Endothelial cell of umbilical vein (primary cell): Measurements from ENCODE around the gene EFCAB13. TPM values are rescaled to one million over a fixed set of nuclear protein-coding genes. Genes with fewer than 3 reads are reported as not detected.

Source experiments
- BruUV-seq: library from RNA; stranded (reverse); fragments of 400-500 nt; replicated peaks from 2 replicates; lab custom pipeline; 2021; lab: Mats Ljungman, UMichigan
- CTCF ChIA-PET: fragments of 300-600, 350-600 bp; sonication (Branson Sonifier 250); formaldehyde crosslinking; loops from one replicate; lab custom pipeline; 2021; ENCODE audit warnings: antibody characterized with exemption, inconsistent platforms; lab: Charles Lee
- POLR2A ChIA-PET: fragments of 300-600, 350-600 bp; sonication (Branson Sonifier 250); formaldehyde crosslinking; loops from one replicate; lab custom pipeline; 2021; ENCODE audit warnings: antibody characterized with exemption, inconsistent platforms; lab: Charles Lee
- DNase-seq: peaks from one replicate; pipeline ENCODE4 v3.0.0-alpha.2; 2011; ENCODE audit warnings: low read depth, low spot score
- FAIRE-seq: peaks from 2 replicates; lab custom pipeline; 2011; peaks lifted over from hg19 to GRCh38; lab: Jason Lieb, UNC
- H2AFZ ChIP-seq: 2 replicates; pipeline ENCODE4 v1.6.0; 2012; ENCODE audit warnings: low read depth, low read length, control low read depth, inconsistent platforms
- H3K27ac ChIP-seq: 2 replicates; pipeline ENCODE4 v1.5.1; 2011; ENCODE audit warnings: low read depth, mild to moderate bottlenecking, control low read depth, low read length, moderate library complexity; ENCODE audit not compliant: insufficient read depth
- H3K27me3 ChIP-seq, 2 experiments: 2 replicates each; pipeline versions ENCODE4 v1.6.0 to v1.6.1; 2011; ENCODE audit warnings: low read length in 2 of 2, mixed read lengths in 1 of 2; ENCODE audit not compliant: control insufficient read depth in 2 of 2, insufficient read depth in 2 of 2
- H3K36me3 ChIP-seq, 2 experiments: 2 replicates in 1 of 2; 3 replicates in 1 of 2; pipeline ENCODE4 v1.5.1; 2011; ENCODE audit warnings: low read length in 2 of 2, mild to moderate bottlenecking in 1 of 2, moderate library complexity in 1 of 2; ENCODE audit not compliant: control insufficient read depth in 2 of 2, insufficient read depth in 2 of 2; ENCODE audit errors: extremely low read depth in 1 of 2
- H3K4me1 ChIP-seq: 3 replicates; pipeline ENCODE4 v1.5.1; 2011; ENCODE audit warnings: mild to moderate bottlenecking, low read length; ENCODE audit not compliant: control insufficient read depth, insufficient read depth; ENCODE audit errors: extremely low read depth
- H3K4me2 ChIP-seq: 2 replicates; pipeline ENCODE4 v1.6.1; 2011; ENCODE audit warnings: low read length, control low read depth, mixed read lengths; ENCODE audit not compliant: insufficient read depth
- H3K4me3 ChIP-seq, 3 experiments: fragments of 200-600 bp in 1 of 3; sonication (generic), shearing (Covaris generic) in 1 of 3; replicated peaks in 1 of 3; 2 replicates each; pipeline ENCODE4 v1.5.1; 2011 to 2016; ENCODE audit warnings: control low read depth in 3 of 3, low read length in 3 of 3, mild to moderate bottlenecking in 2 of 3, inconsistent platforms in 1 of 3, low read depth in 1 of 3, moderate library complexity in 1 of 3; ENCODE audit not compliant: insufficient read depth in 1 of 3
- H3K79me2 ChIP-seq: 2 replicates; pipeline ENCODE4 v1.6.0; 2012; ENCODE audit warnings: low read length, inconsistent platforms; ENCODE audit not compliant: control insufficient read depth, insufficient read depth
- H3K9ac ChIP-seq: replicated peaks from 2 replicates; pipeline ENCODE3; 2011; ENCODE audit warnings: low read length, control low read depth; ENCODE audit not compliant: insufficient read depth; ENCODE audit errors: extremely low read depth
- H3K9me1 ChIP-seq: replicated peaks from 3 replicates; pipeline ENCODE4 v1.6.0; 2011; ENCODE audit warnings: mild to moderate bottlenecking, low read length; ENCODE audit not compliant: control insufficient read depth, insufficient read depth; ENCODE audit errors: extremely low read depth
- H3K9me3 ChIP-seq: replicated peaks from 2 replicates; pipeline ENCODE4 v1.5.1; 2012; ENCODE audit warnings: low read length, inconsistent platforms; ENCODE audit not compliant: control insufficient read depth, insufficient read depth
- H4K20me1 ChIP-seq: replicated peaks from 2 replicates; pipeline ENCODE3; 2011; ENCODE audit warnings: mild to moderate bottlenecking, low read length; ENCODE audit not compliant: control insufficient read depth, insufficient read depth; ENCODE audit errors: extremely low read depth
- EZH2 ChIP-seq: IDR thresholded peaks from 2 replicates; pipeline ENCODE4 v1.6.1; 2012; ENCODE audit warnings: borderline replicate concordance, low read depth, mild to moderate bottlenecking, moderate library complexity, low read length, inconsistent platforms; ENCODE audit not compliant: severe bottlenecking
- FOS ChIP-seq: IDR thresholded peaks from 2 replicates; pipeline ENCODE4 v1.6.1; 2011; ENCODE audit warnings: mild to moderate bottlenecking, low read length, moderate library complexity, borderline replicate concordance; ENCODE audit not compliant: insufficient read depth
- GATA2 ChIP-seq: IDR thresholded peaks from 2 replicates; pipeline ENCODE4 v1.7.0; 2011; ENCODE audit warnings: low read depth, mild to moderate bottlenecking, moderate library complexity, mixed read lengths, low read length; ENCODE audit not compliant: insufficient read length, insufficient read depth
- JUN ChIP-seq: IDR thresholded peaks from 2 replicates; pipeline ENCODE4 v1.6.1; 2011; ENCODE audit warnings: borderline replicate concordance, low read depth; ENCODE audit not compliant: insufficient read length, insufficient read depth
- MYC ChIP-seq: IDR thresholded peaks from one replicate; pipeline ENCODE4 v1.6.1; 2011; ENCODE audit warnings: mild to moderate bottlenecking, low read depth, low read length
- POLR2A ChIP-seq: IDR thresholded peaks from 2 replicates; pipeline ENCODE4 v1.6.1; 2012; ENCODE audit warnings: low read depth, mild to moderate bottlenecking, control low read depth, low read length
- POLR2AphosphoS5 ChIP-seq: IDR thresholded peaks from 2 replicates; pipeline ENCODE4 v1.6.1; 2012; ENCODE audit warnings: low read depth, mild to moderate bottlenecking, control low read depth, low read length, moderate library complexity; ENCODE audit not compliant: insufficient read depth
- dilution Hi-C: fragments of 300-500 bp; cut with MboI; formaldehyde crosslinking; loops from one replicate; pipeline ENCODE4 v1.15.0; 2019; ENCODE audit warnings: low sequenced_read_pairs; ENCODE audit not compliant: extremely low pct_ligation_motif_present
- intact Hi-C: fragments of 100-400 bp; cut with micrococcal nuclease; formaldehyde crosslinking; loops from one replicate; pipeline ENCODE4 v1.10.0; 2022
- polyA plus RNA-seq, 4 experiments: library from polyadenylated mRNA; depleted of rRNA in 3 of 4; stranded (reverse) in 3 of 4; unstranded in 1 of 4; fragments of >200 nt; gene quantifications; 2 replicates each; pipeline versions ENCODE4 v1.2.1 to v1.2.3, GENCODE V29; 2011 to 2012; ENCODE audit warnings: missing spikeins in 1 of 4
- total RNA-seq: library from RNA; stranded (reverse); gene quantifications from 2 replicates; pipeline ENCODE4 v1.2.3, GENCODE V29; 2021
- TF ChIP-seq, protein P1 (sequence below), 2 donors: IDR thresholded peaks; 1 replicate in 1 of 2; 2 replicates in 1 of 2; pipeline ENCODE4 v1.5.1; 2011; ENCODE audit warnings: low read length in 2 of 2, mild to moderate bottlenecking in 2 of 2, moderate library complexity in 2 of 2, control low read depth in 1 of 2, inconsistent platforms in 1 of 2, low read depth in 1 of 2; ENCODE audit not compliant: insufficient read depth in 1 of 2; ENCODE audit errors: extremely low read depth in 1 of 2
- TF ChIP-seq, protein P2 (sequence below): IDR thresholded peaks from 2 replicates; pipeline ENCODE4 v1.6.1; 2011; ENCODE audit not compliant: insufficient read depth, insufficient read length

EFCAB13 gene
- total and polyA plus RNA-seq, 2 donors (not counting 3 experiments of a cell fraction or from before 2014, with no cell fraction given): 0.86 to 12.9 TPM

GRCh38 chr17:47400333-47400732, 76.6 kb downstream of the EFCAB13 start:
- Histone ChIP-seq H4K20me1 (no peaks in the 10 kb centered on the region), H3K4me1 (no peaks in the 10 kb centered on the region), H3K9me1 (no peaks in the 10 kb centered on the region), H3K9me3 (no peaks in the 10 kb centered on the region), H3K79me2 (no peaks in the 10 kb centered on the region), H3K9ac (no peak overlapping the region), H3K27me3 (no peaks in the 10 kb centered on the region), H2AFZ (no peak overlapping the region), H3K4me2 (no peak overlapping the region), H3K27ac (no peak overlapping the region), H3K4me3 (no peak overlapping the region), H3K36me3 (no peaks in the 10 kb centered on the region)
- TF ChIP-seq POLR2A: no peak
- TF ChIP-seq JUN: no peak
- TF ChIP-seq POLR2AphosphoS5: no peak
- TF ChIP-seq FOS: no peak
- TF ChIP-seq, protein P1, sequence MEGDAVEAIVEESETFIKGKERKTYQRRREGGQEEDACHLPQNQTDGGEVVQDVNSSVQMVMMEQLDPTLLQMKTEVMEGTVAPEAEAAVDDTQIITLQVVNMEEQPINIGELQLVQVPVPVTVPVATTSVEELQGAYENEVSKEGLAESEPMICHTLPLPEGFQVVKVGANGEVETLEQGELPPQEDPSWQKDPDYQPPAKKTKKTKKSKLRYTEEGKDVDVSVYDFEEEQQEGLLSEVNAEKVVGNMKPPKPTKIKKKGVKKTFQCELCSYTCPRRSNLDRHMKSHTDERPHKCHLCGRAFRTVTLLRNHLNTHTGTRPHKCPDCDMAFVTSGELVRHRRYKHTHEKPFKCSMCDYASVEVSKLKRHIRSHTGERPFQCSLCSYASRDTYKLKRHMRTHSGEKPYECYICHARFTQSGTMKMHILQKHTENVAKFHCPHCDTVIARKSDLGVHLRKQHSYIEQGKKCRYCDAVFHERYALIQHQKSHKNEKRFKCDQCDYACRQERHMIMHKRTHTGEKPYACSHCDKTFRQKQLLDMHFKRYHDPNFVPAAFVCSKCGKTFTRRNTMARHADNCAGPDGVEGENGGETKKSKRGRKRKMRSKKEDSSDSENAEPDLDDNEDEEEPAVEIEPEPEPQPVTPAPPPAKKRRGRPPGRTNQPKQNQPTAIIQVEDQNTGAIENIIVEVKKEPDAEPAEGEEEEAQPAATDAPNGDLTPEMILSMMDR (IDR thresholded peaks at IDR 0.05; ENCODE audit: extremely low read depth in 1 of 2, insufficient read depth in 1 of 2, low read depth in 1 of 2, low read length in 2 of 2): no peak
- TF ChIP-seq GATA2: no peak
- TF ChIP-seq EZH2: no peak
- TF ChIP-seq MYC: no peak
- TF ChIP-seq, protein P2, sequence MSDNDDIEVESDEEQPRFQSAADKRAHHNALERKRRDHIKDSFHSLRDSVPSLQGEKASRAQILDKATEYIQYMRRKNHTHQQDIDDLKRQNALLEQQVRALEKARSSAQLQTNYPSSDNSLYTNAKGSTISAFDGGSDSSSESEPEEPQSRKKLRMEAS: no peak
- BruUV-seq: no TSS peak
- ChIA-PET POLR2A (no interaction called here), CTCF (interaction anchor here (1.1 to 1.4 kb wide), 3 partner anchors 11 to 216 kb away, joined by 3 to 6 read pairs (median 3); no protein-coding TSS in a partner anchor)
- DNase-seq: no peak
- intact Hi-C loops (no loop called here), dilution Hi-C loops (no loop called here)
- FAIRE-seq: no peak
